HG03280 (cell line): Measurements from ENCODE around the gene DUSP7.

Experiments used
- ATAC-seq: cut with Tn5 transposase; IDR thresholded peaks from one replicate; pipeline ENCODE4 v1.9.1; 2021; ENCODE audit warnings: mild to moderate bottlenecking, moderate library complexity; ENCODE audit not compliant: unreplicated experiment

DUSP7 gene

GRCh38 chr3:52068730-52069129 lies 12.4 kb upstream of the DUSP7 start:
- ATAC-seq: no peak

GRCh38 chr3:52068055-52068571 lies 11.7 kb upstream of the DUSP7 start:
- no peak for ATAC-seq

DNA sequence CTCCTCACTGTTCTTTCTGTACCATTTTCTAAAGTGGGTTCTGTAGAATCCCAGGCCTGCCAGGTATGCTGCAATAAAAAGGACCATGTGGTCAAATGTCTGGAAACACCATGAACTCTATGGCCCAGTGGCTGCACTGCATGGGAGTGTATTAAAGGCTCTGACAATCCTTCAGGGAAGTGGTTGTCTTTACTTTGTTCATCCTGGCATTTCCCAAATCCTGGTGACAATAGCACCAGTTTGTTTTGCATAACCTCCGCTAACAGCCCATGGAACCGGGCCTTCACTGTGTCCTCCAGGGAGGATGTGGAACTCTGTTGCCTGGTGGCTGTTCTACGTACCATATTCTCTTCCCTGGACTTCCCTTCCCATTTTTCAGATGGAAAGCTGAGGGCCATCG lies 11.2 kb upstream of the DUSP7 start:
- ATAC-seq: no peak

DNA sequence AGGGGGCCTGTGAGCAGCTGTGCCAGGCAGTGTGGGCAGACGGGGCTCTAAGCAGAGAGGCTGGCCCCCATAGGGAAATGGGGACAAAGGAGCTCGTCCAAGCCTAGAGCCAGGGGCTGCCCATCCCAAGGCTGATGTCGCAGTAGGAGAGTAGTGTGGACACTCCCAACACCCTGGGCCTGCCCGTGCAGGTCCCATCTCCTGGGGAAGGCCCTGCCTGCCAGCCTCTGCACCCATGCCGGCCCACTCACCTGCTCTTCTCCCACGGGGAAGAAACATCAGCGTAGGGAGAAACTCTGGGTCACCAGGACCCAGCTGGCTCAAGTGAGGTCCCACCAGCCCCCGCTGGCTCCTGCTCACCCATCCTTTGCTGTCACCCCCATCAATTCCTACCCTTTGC lies 10.7 kb upstream of the DUSP7 start:
- ATAC-seq: no peak

DNA sequence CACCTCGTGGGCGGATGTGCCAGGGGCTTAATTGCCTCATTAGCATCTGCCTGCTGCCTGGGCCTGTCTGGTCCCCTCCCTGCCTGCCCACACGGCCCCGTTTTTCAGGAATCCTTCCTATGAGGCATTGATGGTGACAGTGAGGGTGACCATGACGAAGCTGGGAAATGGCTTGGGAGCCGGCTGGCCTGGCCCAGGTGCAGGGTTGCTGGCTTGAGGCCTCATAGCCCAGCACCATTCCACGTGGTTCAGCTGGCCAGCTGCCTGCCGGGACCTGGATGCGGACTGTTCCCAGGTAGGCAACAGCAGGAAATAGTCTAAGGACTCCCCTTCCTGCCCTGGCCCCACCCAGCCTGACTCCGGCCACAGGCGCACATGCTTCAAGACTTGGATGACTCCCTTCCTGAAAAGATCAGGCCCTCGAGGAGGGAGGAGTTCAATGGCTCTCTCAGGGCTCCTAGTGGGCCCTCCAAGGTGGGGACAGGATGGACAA lies 8.9 kb upstream of the DUSP7 start:
- ATAC-seq: no peak

GRCh38 chr3:52064561-52064960 lies 8.2 kb upstream of the DUSP7 start:
- no peak for ATAC-seq

GRCh38 chr3:52063026-52063723 lies 6.8 kb upstream of the DUSP7 start:
- no peak for ATAC-seq

DNA sequence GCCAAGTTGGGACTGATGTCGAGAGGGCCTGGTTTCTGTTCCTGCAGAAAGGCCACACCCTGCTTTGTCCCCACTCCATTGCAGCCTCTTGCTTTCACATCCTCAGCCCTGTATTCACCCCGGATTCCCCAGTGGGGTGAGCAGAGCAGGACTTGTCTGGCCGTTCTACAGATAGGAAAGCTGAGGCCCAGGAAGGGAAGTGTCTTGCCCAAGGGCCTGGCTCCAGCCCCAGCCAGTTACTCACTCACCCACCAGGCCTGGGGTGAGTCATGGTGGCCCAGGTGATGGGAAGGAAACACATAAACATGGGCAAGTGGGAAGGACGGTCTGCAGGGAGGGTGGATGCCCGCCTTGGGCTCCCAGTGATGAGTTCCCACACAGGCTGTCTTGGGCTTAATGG lies 6.1 kb upstream of the DUSP7 start:
- no peak for ATAC-seq

GRCh38 chr3:52061121-52061910 lies 4.9 kb upstream of the DUSP7 start:
- ATAC-seq: no peak

DNA sequence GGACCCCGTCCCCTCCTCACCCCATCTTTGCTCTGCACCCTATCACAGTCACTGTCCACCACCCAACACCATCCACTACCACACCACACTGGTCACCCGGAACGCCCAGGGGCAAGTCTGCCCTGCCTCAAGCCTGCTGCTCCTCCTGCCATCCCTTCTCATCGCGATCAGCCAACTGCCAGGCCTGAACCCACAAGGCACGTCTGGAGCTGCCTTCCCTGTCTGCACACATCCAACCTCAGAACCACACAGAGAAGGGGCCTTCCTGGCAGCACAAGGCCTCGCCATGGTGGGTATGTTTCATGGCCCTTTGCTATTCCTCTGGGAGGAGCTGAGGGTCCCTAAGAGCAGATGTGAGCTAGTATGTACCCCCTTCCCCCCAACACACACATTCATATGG lies 3.4 kb upstream of the DUSP7 start:
- ATAC-seq: no peak

DNA sequence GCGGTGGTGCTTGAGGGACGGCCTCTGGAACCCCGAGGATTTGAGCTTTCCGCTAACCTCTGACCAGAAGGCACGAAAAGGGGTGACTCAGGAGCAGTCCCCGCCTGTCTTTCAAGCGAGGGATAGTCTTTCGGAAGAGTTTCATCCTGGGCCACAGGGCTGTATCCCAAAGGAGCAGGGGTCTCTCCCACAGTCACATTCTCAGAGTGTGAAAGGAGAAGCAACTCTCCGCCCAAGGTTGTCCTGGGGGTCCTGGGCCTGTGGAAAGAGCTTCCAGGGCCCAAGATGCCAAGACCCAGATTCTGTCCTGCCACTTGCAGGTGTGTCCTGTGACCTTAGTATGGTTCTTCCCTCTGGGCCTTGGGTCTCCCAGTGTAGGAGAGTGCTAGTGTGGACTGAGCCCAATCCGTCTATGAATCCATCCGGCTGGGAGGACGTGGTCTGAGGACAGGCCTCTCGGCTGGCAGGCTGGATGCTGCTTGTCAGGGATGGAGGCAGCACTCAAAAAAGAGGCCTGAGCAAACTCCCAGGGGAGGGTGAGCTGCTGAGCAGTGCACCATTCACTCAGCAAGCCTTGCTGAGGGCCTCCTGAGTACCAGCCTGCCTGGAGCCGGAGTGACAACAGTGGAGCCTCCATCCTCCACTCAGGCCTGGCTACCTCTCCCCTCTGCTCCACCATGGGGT lies 1.6 kb upstream of the DUSP7 start:
- no peak for ATAC-seq

GRCh38 chr3:52056968-52057811 lies 819 bp upstream of the DUSP7 start:
- peak; percentile 77 for ATAC-seq

DNA sequence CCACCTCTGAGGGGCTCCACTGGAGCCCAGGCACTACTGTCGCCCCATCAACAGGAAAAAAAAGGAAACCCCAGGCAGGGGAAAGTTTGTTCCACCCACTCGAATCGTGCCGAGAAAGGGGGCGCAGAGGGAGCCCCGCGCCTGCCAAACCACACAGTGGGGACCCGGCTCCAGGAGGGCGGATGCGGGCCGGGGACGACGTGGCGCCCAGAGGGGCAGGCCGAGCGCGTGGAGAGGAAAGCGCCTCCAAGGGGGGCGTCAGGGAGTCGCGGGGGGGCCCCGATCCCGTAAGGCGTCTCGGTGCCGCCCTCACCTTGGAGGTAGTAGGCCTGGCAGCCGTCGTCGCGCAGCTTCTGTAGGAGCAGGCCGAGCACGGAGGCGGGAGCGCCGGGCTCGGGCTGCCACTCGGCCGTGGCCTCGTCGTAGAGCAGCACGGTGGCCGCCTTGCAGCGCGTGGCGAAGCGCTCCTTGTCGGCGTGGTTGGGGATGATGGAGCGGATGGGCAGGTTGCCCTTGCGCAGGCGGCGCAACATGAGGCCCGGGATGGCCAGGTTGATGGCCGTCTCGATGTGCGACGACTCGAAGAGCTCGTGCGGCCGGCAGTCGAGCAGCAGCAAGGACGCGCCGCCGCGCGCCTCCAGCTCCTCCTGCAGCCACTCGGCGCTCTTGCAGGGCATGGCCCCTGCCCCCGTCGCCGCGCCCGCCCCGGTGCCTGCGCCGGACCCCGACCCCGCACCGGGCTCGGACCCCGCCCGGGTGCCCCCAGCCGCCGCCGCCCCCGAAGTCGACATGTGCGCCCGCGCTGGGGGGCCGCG lies 627 bp downstream of the DUSP7 start:
- peak; percentile 17 for ATAC-seq

DNA sequence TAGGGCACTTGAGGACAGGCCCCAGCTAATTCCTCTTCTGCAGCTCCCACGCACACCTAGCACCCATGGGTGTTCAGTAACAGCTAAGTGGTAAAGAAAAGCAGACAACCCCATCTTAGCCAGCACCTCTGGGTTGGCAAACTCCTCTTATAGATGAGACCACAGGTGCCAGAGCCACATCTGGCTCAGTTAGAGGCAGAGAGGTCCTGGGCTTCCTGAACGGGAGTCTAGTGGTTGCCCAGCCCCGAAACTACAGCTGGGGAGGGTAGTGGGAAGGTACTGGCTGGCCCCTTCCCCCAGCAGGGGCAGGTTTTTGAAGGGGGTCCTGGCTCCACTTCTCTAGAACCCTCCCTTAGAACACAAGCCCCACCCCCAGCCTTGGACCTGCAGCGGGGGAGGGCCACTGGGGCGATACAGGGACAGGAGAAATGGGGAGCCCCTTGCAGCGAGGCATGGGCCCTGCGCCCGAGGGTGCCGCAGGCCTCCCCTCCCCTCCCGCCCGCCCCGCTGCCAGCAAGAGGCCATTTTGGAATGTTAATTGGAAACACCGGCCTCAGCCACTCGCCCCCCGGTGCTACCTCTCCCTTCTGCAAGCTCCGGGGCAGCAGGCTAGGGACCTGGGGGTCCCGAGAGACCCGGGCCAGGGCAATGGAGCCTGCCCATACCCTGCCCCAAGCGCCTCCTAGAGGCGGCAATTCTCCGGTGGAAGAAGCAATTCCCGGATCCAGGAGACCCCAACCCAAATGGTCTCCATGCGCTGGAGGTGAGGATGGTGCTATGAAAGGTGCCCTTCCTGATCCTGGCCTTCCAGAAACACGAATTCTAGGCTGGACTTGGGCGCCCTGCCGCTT lies 1.5 kb downstream of the DUSP7 start:
- ATAC-seq: no peak

DNA sequence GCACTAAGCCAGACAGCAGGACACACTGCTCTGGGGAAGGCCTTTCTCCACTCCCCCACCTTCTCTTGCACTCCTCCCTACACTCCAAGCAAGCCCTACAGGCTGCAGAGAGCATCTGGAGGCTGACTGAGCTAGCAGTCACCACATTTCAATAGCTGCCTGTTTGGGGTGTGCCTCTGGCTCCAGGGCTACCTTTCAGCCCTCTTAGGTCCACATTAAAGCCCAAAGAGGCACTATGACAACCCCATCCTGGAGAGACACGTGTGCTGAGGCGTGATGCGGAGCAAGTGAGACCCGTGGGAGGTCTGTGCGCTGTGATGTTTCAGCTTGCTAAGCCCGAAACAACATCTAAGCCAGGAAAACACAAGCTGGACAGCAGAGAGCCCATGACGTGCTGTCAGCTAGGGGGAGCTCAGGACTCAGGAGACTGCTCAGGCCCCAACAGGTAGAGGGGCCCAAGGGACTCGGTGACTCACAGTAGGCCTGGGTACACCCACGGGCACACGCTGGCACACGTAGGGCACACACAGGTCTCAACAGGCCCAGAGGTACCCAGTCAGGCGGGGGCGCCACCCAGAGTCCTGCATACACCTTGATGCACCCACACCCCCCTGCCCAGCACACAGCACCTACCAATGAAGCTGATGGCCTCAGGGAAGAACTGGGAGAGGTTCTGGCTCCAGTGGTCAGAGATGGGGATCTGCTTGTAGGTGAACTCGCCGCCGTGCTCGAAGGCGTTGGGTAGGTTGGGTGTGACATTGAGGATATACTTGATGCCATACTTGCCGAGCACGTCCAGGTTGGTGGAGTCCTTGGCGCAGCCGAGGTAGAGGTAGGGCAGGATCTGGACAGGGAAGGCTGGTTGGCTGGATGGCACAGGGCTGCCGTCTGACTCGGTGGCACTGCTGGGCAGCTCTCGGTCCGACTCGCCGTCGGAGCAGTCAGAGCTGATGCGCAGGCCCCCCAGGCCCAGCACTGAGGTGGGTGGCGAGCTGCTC lies 2.8 kb downstream of the DUSP7 start:
- ATAC-seq: no peak

DNA sequence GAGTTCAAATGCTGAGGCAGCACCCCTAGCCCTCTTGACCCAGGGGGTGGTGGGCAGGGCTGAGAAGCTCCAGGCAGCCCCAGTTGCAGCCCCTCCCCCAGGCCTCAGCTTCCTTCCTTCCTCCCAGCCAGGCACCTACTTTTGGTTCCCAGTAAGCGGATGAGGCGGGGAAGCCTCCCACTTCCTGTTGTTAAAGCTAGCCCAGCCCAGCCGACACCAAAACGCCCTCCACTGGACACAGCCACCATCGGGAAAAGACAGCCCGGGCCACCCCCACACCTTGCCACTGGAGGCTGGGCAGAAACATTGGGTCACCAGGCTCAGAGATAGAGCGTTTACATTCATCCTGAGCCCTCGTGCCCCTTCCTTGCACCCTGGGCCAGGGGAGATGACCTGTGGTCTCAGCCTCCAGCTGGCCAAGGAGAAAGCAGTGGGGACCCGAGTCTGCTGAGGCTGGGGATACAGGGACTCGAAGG lies 3.5 kb downstream of the DUSP7 start:
- no peak for ATAC-seq

GRCh38 chr3:52051444-52051843 lies 4.9 kb downstream of the DUSP7 start:
- ATAC-seq: no peak

DNA sequence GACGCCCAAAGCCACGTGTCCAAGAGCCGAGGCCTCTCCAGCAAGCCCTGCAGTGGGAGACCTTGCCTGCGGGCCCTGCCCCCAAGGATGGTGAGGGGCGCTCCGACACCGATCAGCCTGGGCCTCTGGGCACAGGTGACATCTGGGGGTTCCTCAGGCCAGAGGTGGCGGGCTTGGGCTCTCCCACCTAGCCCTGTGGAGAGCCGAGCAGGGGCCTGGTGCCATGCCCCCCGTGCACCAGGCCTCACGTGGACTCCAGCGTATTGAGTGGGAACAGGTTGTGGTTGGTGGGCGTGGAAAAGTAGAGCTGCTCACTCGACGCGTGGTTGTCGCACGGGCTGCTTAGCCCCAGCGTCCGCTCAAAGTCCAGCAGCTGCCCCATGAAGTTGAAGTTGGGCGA lies 5.8 kb downstream of the DUSP7 start:
- ATAC-seq: no peak
